ENCODE results near the gene SHROOM3.
A peak's percentile ranks its signal among the peaks of the same experiment; 100 is the strongest.

Gene SHROOM3

GRCh38 chr4:76663824-76664223 lies 228.8 kb downstream of the SHROOM3 start:
- DNase-seq (ENCODE audit: low read depth): no peak

GRCh38 chr4:76665153-76665552 lies 230.1 kb downstream of the SHROOM3 start:
- DNase-seq (ENCODE audit: low read depth): no peak

GRCh38 chr4:76665721-76666120 lies 230.7 kb downstream of the SHROOM3 start:
- DNase-seq (ENCODE audit: low read depth): no peak

- DNase-seq (ENCODE audit: low read depth): no peak
Observed at GRCh38 chr4:76666944-76667532, 232.0 kb downstream of the SHROOM3 start.

- no peak for DNase-seq (ENCODE audit: low read depth)
Observed at GRCh38 chr4:76670631-76671030, 235.6 kb downstream of the SHROOM3 start.

- DNase-seq (ENCODE audit: low read depth): no peak
Observed at GRCh38 chr4:76673362-76673761, 238.3 kb downstream of the SHROOM3 start.

GRCh38 chr4:76674983-76675382 lies 240.0 kb downstream of the SHROOM3 start:
- DNase-seq (ENCODE audit: low read depth): no peak

GRCh38 chr4:76677571-76678326 lies 242.7 kb downstream of the SHROOM3 start:
- no peak for DNase-seq (ENCODE audit: low read depth)

GRCh38 chr4:76679691-76680090 lies 244.7 kb downstream of the SHROOM3 start:
- no peak for DNase-seq (ENCODE audit: low read depth)

- no peak for DNase-seq (ENCODE audit: low read depth)
Observed at GRCh38 chr4:76680952-76681351, 245.9 kb downstream of the SHROOM3 start.

- no peak for DNase-seq (ENCODE audit: low read depth)
Observed at GRCh38 chr4:76681996-76682395, 247.0 kb downstream of the SHROOM3 start.

GRCh38 chr4:76683144-76683543 lies 248.1 kb downstream of the SHROOM3 start:
- no peak for DNase-seq (ENCODE audit: low read depth)

- no peak for DNase-seq (ENCODE audit: low read depth)
Observed at GRCh38 chr4:76687746-76688448, 252.9 kb downstream of the SHROOM3 start.

GRCh38 chr4:76688619-76689144 lies 253.7 kb downstream of the SHROOM3 start:
- DNase-seq (ENCODE audit: low read depth): no peak

- DNase-seq (ENCODE audit: low read depth): peak; percentile 21
Observed at GRCh38 chr4:76689145-76689817, 254.3 kb downstream of the SHROOM3 start.

GRCh38 chr4:76690011-76690905 lies 255.2 kb downstream of the SHROOM3 start:
- no peak for DNase-seq (ENCODE audit: low read depth)

- no peak for DNase-seq (ENCODE audit: low read depth)
Observed at GRCh38 chr4:76690906-76691275, 255.9 kb downstream of the SHROOM3 start.

- DNase-seq (ENCODE audit: low read depth): no peak
Observed at GRCh38 chr4:76691807-76692582, 257.0 kb downstream of the SHROOM3 start.

- no peak for DNase-seq (ENCODE audit: low read depth)
Observed at GRCh38 chr4:76692761-76693160, 257.7 kb downstream of the SHROOM3 start.

- no peak for DNase-seq (ENCODE audit: low read depth)
Observed at GRCh38 chr4:76694056-76694455, 259.0 kb downstream of the SHROOM3 start.

GRCh38 chr4:76696109-76696508 lies 261.1 kb downstream of the SHROOM3 start:
- no peak for DNase-seq (ENCODE audit: low read depth)
